ENCODE measurements around the gene UHRF2. TPM values are rescaled to one million over a fixed set of nuclear protein-coding genes. Genes with fewer than 3 reads are reported as not detected.
A peak's percentile ranks its signal among the peaks of the same experiment; 100 is the strongest.

UHRF2 gene
- total RNA-seq, 1 donor from 2014 or later = 59.4 TPM

- no peaks in the 10 kb centered on the region for H3K9me3 Mint-ChIP-seq
- H3K4me3 Mint-ChIP-seq = no peak overlapping the region
- H3K4me1 Mint-ChIP-seq = peaks cover 14% of the 10 kb centered on the region
- no peaks in the 10 kb centered on the region for H3K36me3 Mint-ChIP-seq (ENCODE audit: low read depth)
- TF ChIP-seq CTCF (conservative IDR thresholded peaks at IDR 0.05) = no peak
- no peaks in the 10 kb centered on the region for H3K27me3 Mint-ChIP-seq (ENCODE audit: low read depth)
- DNase-seq (ENCODE audit: low read depth, low spot score) = no peak
- peak overlapping the region; percentile 37 for H3K27ac Mint-ChIP-seq (ENCODE audit: unreplicated experiment)
These were observed 136.3 kb downstream of the UHRF2 start for GRCh38 chr9:6549106-6549800.

- H3K36me3 Mint-ChIP-seq (ENCODE audit: low read depth) = no peaks in the 10 kb centered on the region
- no peak for DNase-seq (ENCODE audit: low read depth, low spot score)
- H3K4me1 Mint-ChIP-seq = peaks cover 14% of the 10 kb centered on the region
- TF ChIP-seq CTCF (conservative IDR thresholded peaks at IDR 0.05) = no peak
- no peak overlapping the region for H3K27ac Mint-ChIP-seq (ENCODE audit: unreplicated experiment)
- H3K27me3 Mint-ChIP-seq (ENCODE audit: low read depth) = no peaks in the 10 kb centered on the region
- no peak overlapping the region for H3K4me3 Mint-ChIP-seq
- H3K9me3 Mint-ChIP-seq = no peaks in the 10 kb centered on the region
These were observed 138.1 kb downstream of the UHRF2 start for GRCh38 chr9:6551136-6551535.

- Mint-ChIP-seq H3K4me3 (no peak overlapping the region), H3K27me3 (ENCODE audit: low read depth) (no peaks in the 10 kb centered on the region), H3K4me1 (peaks cover 14% of the 10 kb centered on the region), H3K36me3 (ENCODE audit: low read depth) (no peaks in the 10 kb centered on the region), H3K27ac (ENCODE audit: unreplicated experiment) (no peak overlapping the region), H3K9me3 (no peaks in the 10 kb centered on the region)
- TF ChIP-seq CTCF (conservative IDR thresholded peaks at IDR 0.05) = no peak
- DNase-seq (ENCODE audit: low read depth, low spot score) = no peak
These were observed 139.0 kb downstream of the UHRF2 start for GRCh38 chr9:6552033-6552432.

- Mint-ChIP-seq H3K36me3 (ENCODE audit: low read depth) (no peaks in the 10 kb centered on the region), H3K9me3 (no peaks in the 10 kb centered on the region), H3K4me1 (peaks cover 16% of the 10 kb centered on the region), H3K27me3 (ENCODE audit: low read depth) (no peaks in the 10 kb centered on the region), H3K27ac (ENCODE audit: unreplicated experiment) (peak overlapping the region; percentile 31), H3K4me3 (no peak overlapping the region)
- TF ChIP-seq CTCF (conservative IDR thresholded peaks at IDR 0.05) = no peak
- no peak for DNase-seq (ENCODE audit: low read depth, low spot score)
These were observed 139.6 kb downstream of the UHRF2 start for GRCh38 chr9:6552498-6553121.

- H3K27ac Mint-ChIP-seq (ENCODE audit: unreplicated experiment) = no peak overlapping the region
- no peaks in the 10 kb centered on the region for H3K9me3 Mint-ChIP-seq
- no peaks in the 10 kb centered on the region for H3K27me3 Mint-ChIP-seq (ENCODE audit: low read depth)
- no peak overlapping the region for H3K4me3 Mint-ChIP-seq
- peaks cover 26% of the 10 kb centered on the region for H3K4me1 Mint-ChIP-seq
- TF ChIP-seq CTCF (conservative IDR thresholded peaks at IDR 0.05) = no peak
- H3K36me3 Mint-ChIP-seq (ENCODE audit: low read depth) = peaks cover 2% of the 10 kb centered on the region
- DNase-seq (ENCODE audit: low read depth, low spot score) = no peak
These were observed 140.9 kb downstream of the UHRF2 start for GRCh38 chr9:6553866-6554265.

Other genes with a start within 250 kb of the UHRF2 start
- gene IL33, start 197.4 kb upstream of the UHRF2 start, total RNA-seq = not detected in 2 replicates
- gene TPD52L3, start 84.8 kb upstream of the UHRF2 start, total RNA-seq = not detected in 2 replicates
- 37.4 and 37.8 TPM in 2 replicates for gene GLDC, start 232.5 kb downstream of the UHRF2 start, total RNA-seq

Data from neural crest cell (in vitro differentiated cells).